GM18520 (cell line): ENCODE data around the gene ZGPAT.
"Not testable (repeated sequence)": the region's sequence is repeated elsewhere in the genome, so short reads cannot be mapped to it uniquely, and the experiment has no call there.

Source experiments
- ATAC-seq: cut with Tn5 transposase; IDR thresholded peaks from one replicate; pipeline ENCODE4 v1.9.1; 2021; ENCODE audit not compliant: unreplicated experiment

The ZGPAT gene

DNA sequence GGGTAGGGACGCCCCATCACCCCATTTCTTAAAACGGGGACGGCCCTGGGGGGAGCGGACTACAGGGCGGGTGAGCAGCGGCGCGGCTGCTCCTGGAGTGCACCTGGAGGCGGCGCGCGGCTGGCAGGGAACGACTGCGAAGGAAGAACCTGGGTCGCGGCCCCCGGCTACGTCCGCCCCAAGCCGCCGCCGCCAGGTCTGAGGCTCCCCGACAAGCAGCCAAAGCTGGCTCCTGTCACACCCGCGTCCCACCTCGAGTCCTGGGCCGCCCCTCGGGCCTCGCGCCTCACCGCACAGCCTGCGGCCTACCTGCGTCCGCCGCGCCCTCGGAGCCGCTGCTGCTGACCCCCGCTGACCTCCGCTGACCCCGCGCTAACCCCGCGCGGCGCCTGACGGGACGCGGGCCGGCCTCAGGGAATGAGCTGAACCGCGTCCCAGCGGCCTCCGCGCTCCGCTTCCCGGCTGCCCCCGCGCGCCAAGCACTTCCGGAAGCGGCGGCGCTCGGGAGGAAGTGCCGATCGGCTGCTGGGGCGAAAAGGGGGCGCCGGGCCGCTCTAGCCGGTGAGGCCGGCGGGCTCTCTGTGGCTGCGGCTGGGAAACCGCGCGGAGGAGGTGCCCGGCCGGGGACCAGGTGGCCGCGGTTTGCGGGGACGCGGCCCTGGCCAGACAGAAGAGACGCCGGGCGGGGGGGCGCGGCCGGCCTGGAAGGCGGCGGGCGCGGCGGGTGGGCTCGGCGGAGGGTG, at the start of gene ZGPAT, which contains the start of gene ARFRP1:
Gene ZGPAT (plus strand): TSS at position 482 of the 743 bp plus-strand sequence. CDS start 542 bp downstream, outside the sequence.
Gene ARFRP1 (minus strand): TSS at position 419 of the 743 bp plus-strand sequence. CDS start 885 bp downstream, outside the sequence.
- peak; percentile 57 for ATAC-seq

DNA sequence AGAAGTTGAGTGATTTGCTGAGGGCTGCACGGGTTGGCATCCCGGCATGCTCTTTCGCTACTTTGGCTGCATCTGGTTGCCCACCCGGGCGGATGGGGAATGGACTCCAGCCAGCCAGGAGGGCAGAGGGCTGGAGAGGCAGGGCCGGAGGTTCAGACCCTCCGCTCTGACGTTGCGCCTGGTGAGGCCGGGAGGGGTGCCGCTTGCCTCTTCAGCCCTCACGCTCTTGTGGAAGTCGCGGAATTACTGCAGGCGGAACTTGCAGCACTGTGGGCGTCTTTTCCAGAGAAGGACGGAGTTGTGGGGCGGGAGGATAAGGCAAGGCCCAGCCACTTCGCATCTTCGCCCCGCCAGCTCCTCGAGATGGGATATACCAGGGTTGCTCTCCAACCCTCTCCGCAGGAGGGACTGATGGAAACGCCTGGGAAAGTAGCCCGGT, 49.1 kb upstream of the ZGPAT start:
- peak; percentile 5 for ATAC-seq

DNA sequence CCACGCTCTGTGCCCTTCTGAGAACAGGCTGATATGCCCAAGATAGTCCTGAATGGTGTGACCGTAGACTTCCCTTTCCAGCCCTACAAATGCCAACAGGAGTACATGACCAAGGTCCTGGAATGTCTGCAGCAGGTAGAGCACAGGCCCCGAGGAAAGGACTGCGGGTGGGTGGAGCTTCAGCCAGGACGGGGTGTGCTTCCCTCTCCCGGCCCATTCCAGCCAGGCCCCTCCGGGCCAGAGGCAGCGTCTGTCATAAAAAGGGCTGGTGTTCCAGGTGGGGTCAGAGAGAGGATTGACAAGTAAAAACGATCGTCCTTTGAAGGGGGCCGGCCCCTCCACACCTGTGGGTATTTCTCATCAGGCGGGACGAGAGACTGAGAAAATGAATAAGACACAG, 48.5 kb upstream of the ZGPAT start:
- ATAC-seq, result no peak

- not testable (repeated sequence) for ATAC-seq
These were observed 47.7 kb upstream of the ZGPAT start for GRCh38 chr20:63660174-63660573.

GRCh38 chr20:63660622-63661021, 47.2 kb upstream of the ZGPAT start:
- no peak for ATAC-seq

DNA sequence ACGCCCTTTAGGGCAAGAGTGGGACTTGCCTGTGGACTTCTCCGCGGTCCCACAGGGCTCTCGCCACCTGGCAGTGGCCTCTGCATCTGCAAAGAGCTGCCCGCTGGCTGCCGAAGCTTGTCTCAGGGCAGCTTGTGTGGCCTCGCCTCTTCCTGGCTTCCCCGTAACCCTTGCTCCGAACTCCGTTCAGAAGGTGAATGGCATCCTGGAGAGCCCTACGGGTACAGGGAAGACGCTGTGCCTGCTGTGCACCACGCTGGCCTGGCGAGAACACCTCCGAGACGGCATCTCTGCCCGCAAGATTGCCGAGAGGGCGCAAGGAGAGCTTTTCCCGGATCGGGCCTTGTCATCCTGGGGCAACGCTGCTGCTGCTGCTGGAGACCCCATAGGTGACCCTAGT, 46.7 kb upstream of the ZGPAT start:
- ATAC-seq, result no peak

DNA sequence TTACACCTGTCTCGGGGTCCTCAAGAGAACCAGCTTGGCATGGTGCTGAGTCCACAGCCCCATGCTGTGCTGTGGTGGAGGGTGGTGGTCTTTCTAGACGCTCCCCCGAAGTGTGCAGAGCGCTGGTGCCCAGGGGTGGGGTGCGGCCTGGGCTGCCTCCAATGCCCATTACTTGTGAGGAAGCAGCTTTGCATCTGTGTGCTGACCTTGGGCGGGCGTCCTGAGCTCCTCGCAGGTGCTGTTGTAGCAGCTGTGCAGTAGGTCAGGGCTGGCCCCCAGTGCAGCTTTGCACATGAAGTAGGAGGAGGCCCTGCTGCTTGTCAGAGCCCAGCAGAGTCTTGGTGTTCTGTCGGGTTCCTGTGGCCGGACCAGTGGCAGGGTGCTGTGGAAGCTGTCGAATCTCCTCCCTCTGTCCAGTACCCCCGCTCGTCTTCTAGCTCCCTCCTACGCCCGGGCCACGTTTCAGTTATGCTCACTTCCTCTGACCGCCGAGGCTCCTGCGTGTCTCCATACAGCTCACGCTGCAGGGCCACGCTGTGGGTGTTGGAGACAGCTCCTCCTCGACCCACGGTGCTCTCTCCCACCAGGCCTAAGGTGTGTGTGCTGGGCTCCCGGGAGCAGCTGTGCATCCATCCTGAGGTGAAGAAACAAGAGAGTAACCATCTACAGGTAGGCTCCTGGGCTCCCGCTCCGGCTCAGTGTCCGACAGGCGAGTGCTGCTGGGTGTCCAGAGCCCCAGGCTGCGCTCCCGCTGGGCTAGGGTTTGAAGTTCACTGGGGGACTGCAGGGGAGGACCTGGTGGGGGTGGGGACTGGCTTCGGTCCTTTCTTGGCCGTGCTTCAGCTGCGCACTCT, 45.7 kb upstream of the ZGPAT start:
- no peak for ATAC-seq

GRCh38 chr20:63662813-63663189, 45.0 kb upstream of the ZGPAT start:
- ATAC-seq, result no peak

GRCh38 chr20:63663332-63664066, 44.3 kb upstream of the ZGPAT start:
- no peak for ATAC-seq

DNA sequence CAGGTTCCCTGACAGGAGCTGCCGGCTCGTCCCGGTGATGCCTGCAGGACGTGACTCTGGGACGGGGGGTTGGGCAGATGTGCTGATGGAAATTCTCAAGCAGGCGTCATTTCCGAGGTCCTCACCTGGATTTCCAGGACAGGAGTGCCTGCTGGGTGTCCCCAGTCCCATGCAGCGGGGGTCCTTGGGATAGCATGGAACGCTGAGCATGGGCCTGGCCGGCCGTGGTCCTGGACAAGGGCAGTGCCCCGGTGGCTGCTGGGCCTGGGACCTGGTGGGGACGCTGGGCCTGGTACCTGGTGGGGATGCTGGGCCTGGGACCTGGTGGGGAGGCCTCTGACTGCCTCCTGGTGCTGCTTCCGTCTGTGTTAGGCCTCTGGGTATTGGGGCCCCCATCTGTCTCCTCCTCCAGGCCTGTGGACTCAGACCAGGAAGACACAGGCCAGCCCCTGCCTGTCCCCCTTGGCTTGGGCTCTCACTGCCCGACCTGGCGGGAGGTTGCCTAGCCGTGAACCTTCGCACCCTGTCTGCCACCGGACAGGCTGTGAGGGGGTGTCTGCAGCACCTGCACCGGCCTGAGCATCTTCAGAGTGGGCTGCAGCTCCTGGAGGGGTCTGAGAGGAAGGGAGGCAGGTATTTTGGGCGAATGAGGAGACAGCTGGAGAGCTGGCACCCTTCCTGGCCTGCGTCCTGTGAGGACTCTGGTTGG, 43.5 kb upstream of the ZGPAT start:
- no peak for ATAC-seq

DNA sequence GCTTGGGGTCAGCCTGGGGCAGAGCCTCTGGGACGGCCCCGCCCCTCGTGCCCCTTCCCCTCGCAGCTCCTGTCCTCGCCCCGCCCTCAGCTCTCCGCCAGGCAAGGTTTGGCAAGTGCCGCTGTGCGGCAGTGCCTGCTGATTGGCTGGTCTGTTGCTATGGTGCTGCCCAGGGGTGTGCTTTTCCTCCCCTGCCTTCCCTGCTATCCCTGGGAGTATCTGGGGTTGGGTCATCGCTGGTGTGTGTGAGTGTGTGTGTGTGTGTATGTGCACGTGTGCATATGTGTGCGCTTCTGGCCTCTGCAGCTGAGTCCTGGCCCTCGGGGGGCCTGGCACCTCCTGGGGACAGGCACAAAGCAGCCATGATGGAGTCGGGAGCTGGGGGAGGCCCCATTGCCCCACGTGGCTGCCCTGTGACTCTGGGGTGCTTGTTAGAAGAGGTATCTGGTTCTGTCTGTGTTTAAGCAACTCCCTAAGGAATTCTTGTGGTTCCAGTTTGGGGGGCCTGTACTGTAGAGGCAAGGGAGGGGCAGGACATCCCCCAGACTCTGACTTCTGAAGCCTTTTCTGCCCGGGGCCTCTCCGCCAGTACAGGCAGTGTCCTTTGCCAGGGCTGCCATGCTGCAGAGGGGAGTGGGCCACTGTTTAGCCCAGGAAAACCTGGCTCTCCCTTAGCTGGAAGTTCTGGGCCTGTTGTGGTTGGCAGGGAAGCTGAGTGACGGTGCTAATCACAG, 42.8 kb upstream of the ZGPAT start:
- ATAC-seq, result no peak

GRCh38 chr20:63665708-63666107, 42.1 kb upstream of the ZGPAT start:
- ATAC-seq, result no peak

DNA sequence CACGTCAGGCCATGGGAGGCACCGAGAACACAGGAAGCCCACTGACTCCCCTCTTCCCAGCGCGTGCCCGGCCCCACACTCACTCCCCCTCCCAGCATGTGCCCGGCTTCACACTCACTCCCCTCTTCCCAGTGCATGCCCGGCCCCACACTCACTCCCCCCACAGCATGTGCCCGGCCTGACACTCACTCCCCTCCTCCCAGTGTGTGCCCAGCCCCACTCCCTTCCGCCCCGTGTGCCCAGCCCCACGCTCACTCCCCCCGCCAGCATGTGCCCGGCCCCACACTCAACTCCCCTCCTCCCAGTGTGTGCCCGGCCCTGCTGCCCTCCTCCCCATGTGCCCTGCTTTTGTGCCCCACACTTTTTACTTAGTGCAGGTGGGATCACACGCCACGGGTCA, 40.0 kb upstream of the ZGPAT start:
- no peak for ATAC-seq

- ATAC-seq, result no peak
These were observed 39.5 kb upstream of the ZGPAT start for GRCh38 chr20:63668351-63668750.

GRCh38 chr20:63671695-63672094, 36.1 kb upstream of the ZGPAT start:
- not testable (repeated sequence) for ATAC-seq

DNA sequence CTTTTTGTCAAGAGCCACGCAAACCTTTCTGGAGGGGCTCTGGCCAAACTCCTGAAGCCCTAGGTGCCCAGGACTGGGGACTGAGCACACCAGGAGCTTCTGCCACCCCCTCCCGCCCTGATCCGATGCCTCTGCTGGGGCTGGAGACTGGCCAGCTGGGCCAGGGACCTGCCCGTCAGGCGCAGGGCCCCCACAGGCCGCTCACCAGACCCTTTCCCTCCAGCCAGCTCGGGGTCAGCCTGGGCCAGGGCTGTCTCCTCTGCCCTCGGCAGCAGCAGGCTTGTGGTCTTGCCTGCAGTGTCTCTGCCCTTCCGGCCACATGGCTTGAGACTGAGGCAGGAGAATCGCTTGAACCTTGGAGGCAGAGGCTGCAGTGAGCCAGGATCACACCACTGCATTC, 35.2 kb upstream of the ZGPAT start:
- no peak for ATAC-seq

DNA sequence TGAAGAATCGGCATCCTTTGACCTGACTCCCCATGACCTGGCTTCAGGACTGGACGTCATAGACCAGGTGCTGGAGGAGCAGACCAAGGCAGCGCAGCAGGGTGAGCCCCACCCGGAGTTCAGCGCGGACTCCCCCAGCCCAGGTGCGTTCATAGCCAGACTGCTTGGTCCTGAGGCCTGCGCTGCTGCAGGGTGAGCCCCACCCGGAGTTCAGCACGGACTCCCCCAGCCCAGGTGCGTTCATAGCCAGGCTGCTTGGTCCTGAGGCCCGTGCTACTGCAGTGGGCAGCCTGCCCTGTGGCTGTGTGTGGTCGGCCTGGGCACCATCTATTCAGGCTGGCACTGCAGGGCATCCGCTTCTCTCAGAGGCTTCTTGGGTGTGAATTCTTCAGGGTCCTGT, 33.9 kb upstream of the ZGPAT start:
- no peak for ATAC-seq

DNA sequence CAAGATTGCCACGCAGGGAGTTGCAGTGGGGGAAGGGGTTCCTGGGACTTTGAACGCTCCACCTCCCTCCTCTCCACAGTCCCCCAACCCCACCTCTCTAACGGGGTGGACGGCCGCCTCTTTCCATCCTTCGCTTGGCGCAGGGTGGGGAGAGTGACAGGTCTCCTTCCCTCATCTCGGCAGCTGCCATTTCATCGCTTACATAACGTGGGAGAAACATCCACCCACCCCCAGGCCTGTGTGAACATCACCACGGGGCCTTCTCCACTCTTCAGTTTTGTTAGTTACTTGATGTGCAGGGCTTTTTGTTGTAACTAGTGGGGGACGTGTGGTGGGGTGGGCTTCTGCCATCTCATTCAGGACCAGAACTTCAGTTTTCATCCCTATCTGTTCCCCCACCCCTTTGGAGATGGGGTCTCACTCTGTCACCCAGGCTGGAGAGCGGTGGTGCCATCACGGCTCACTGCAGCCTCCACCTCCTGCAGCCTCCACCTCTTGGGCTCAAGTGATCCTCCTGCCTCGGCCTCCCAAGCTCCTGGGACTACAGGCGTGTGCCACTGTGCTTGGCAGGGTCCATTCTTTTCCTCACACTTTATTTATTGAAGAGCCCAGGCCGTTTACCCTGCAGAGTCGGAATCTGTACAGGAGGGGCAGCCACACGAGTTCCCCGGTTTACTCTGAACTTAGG, 32.0 kb upstream of the ZGPAT start:
- no peak for ATAC-seq

DNA sequence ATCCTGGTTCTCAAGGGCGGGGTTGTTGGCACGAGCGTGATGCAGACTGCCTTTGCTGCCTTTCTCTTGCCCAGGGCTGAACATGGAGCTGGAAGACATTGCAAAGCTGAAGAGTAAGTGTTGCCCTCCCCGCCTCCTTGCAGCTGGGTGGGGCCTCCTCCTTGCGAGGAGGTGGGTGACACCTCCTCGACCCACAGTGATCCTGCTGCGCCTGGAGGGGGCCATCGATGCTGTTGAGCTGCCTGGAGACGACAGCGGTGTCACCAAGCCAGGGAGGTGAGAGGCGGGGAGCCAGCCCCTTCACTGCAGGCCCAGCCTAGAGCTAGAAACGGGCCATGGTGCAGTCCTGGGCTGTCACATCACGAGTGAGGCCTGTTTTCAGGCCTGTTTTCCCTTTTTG, 29.8 kb upstream of the ZGPAT start:
- no peak for ATAC-seq
